Mesendoderm (in vitro differentiated cells): ENCODE data around the gene SNX25.

Experiments
- DNase-seq: peaks from one replicate; pipeline ENCODE4 v3.0.0; 2013
- H2AK5ac ChIP-seq: 2 replicates; pipeline ENCODE4 v1.6.1; 2013; ENCODE audit warnings: low read length, inconsistent platforms
- H2BK120ac ChIP-seq: 2 replicates; pipeline ENCODE4 v1.6.1; 2013; ENCODE audit warnings: low read depth, mild to moderate bottlenecking, low read length, moderate library complexity, mixed read lengths
- H2BK15ac ChIP-seq: replicated peaks from 2 replicates; pipeline ENCODE4 v1.6.1; 2013; ENCODE audit warnings: low read depth, mild to moderate bottlenecking, moderate library complexity
- H2BK5ac ChIP-seq: 2 replicates; pipeline ENCODE4 v1.6.1; 2013; ENCODE audit warnings: low read length, inconsistent platforms
- H3K18ac ChIP-seq: 2 replicates; pipeline ENCODE4 v1.6.1; 2013; ENCODE audit warnings: mild to moderate bottlenecking, low read length, mixed read lengths
- H3K23ac ChIP-seq: one replicate; pipeline ENCODE4 v1.6.1; 2013; ENCODE audit warnings: low read length
- H3K27ac ChIP-seq: 2 replicates; pipeline ENCODE4 v1.5.1; 2013; ENCODE audit warnings: low read depth, mild to moderate bottlenecking, inconsistent platforms, low read length, moderate library complexity
- H3K27me3 ChIP-seq: 2 replicates; pipeline ENCODE4 v1.6.1; 2013; ENCODE audit warnings: low read length, control low read depth, mild to moderate bottlenecking, inconsistent platforms; ENCODE audit not compliant: insufficient read depth, poor library complexity
- H3K36me3 ChIP-seq: 2 replicates; pipeline ENCODE4 v1.6.1; 2013; ENCODE audit warnings: low read length, inconsistent platforms; ENCODE audit not compliant: control insufficient read depth, insufficient read depth
- H3K4ac ChIP-seq: one replicate; pipeline ENCODE4 v1.6.1; 2013; ENCODE audit warnings: low read depth, mild to moderate bottlenecking, low read length, moderate library complexity
- H3K4me1 ChIP-seq: 2 replicates; pipeline ENCODE4 v1.6.1; 2013; ENCODE audit warnings: low read depth, low read length, inconsistent platforms; ENCODE audit not compliant: control insufficient read depth
- H3K4me2 ChIP-seq: 2 replicates; pipeline ENCODE4 v1.6.1; 2013; ENCODE audit warnings: low read length
- H3K4me3 ChIP-seq: 2 replicates; pipeline ENCODE4 v1.5.1; 2013; ENCODE audit warnings: mild to moderate bottlenecking, low read length
- H3K56ac ChIP-seq: one replicate; pipeline ENCODE4 v1.6.1; 2013; ENCODE audit warnings: low read length
- H3K79me1 ChIP-seq: 2 replicates; pipeline ENCODE4 v1.6.1; 2013; ENCODE audit warnings: low read length, inconsistent platforms
- H3K79me2 ChIP-seq: 2 replicates; pipeline ENCODE4 v1.6.1; 2013; ENCODE audit warnings: mild to moderate bottlenecking, low read length; ENCODE audit not compliant: control insufficient read depth, insufficient read depth
- H3K9ac ChIP-seq: 2 replicates; pipeline ENCODE4 v1.6.1; 2013; ENCODE audit warnings: low read length, inconsistent platforms
- H4K5ac ChIP-seq: one replicate; pipeline ENCODE4 v1.6.1; 2013; ENCODE audit warnings: low read length
- H4K8ac ChIP-seq: one replicate; pipeline ENCODE4 v1.6.1; 2013; ENCODE audit warnings: low read depth, mild to moderate bottlenecking, control low read depth, low read length, moderate library complexity
- WGBS: extraction: QIAGEN DNeasy Blood & Tissue Kit; methylation state at CpG from one replicate; pipeline ENCODE4 v1.1.7; 2013; ENCODE audit warnings: low lambda C conversion rate, missing lambda C conversion rate; ENCODE audit not compliant: insufficient coverage; ENCODE audit errors: extremely low coverage; 5-methylcytosine and 5-hydroxymethylcytosine counted together

The SNX25 gene

GRCh38 chr4:185227131-185227551 lies 17.7 kb downstream of the SNX25 start:
- H4K8ac ChIP-seq = no peak overlapping the region
- H3K36me3 ChIP-seq = no peaks in the 10 kb centered on the region
- H2BK15ac ChIP-seq = no peak overlapping the region
- H3K4me1 ChIP-seq = peaks cover 4% of the 10 kb centered on the region
- DNase-seq = peak; percentile 49
- no peak overlapping the region for H2AK5ac ChIP-seq
- no peak overlapping the region for H2BK5ac ChIP-seq
- H3K27ac ChIP-seq = no peak overlapping the region
- H3K27me3 ChIP-seq = no peaks in the 10 kb centered on the region
- H3K4me2 ChIP-seq = no peak overlapping the region
- WGBS = no CpG with 5 or more reads among the region's 4 CpGs
- no peak overlapping the region for H3K18ac ChIP-seq
- no peak overlapping the region for H3K4me3 ChIP-seq
- no peak overlapping the region for H3K4ac ChIP-seq
- H3K23ac ChIP-seq = no peak overlapping the region
- H3K79me1 ChIP-seq = peaks cover 30% of the 10 kb centered on the region
- no peak overlapping the region for H4K5ac ChIP-seq
- peaks cover 30% of the 10 kb centered on the region for H3K79me2 ChIP-seq
- no peak overlapping the region for H3K56ac ChIP-seq
- H3K9ac ChIP-seq = no peak overlapping the region
- no peak overlapping the region for H2BK120ac ChIP-seq

- H3K23ac ChIP-seq = peak overlapping the region; percentile 97
- no CpG with 5 or more reads among the region's 9 CpGs for WGBS
- no peak overlapping the region for H2BK5ac ChIP-seq
- H3K79me1 ChIP-seq = peaks cover 26% of the 10 kb centered on the region
- no peaks in the 10 kb centered on the region for H3K36me3 ChIP-seq
- H3K56ac ChIP-seq = peak overlapping the region; percentile 60
- no peak overlapping the region for H3K4ac ChIP-seq
- no peak overlapping the region for H2BK120ac ChIP-seq
- H4K5ac ChIP-seq = no peak overlapping the region
- H2AK5ac ChIP-seq = no peak overlapping the region
- DNase-seq = no peak
- H4K8ac ChIP-seq = no peak overlapping the region
- H3K4me1 ChIP-seq = peaks cover 4% of the 10 kb centered on the region
- H3K18ac ChIP-seq = no peak overlapping the region
- H3K79me2 ChIP-seq = peaks cover 28% of the 10 kb centered on the region
- no peak overlapping the region for H3K4me3 ChIP-seq
- no peaks in the 10 kb centered on the region for H3K27me3 ChIP-seq
- no peak overlapping the region for H3K27ac ChIP-seq
- H3K9ac ChIP-seq = no peak overlapping the region
- no peak overlapping the region for H3K4me2 ChIP-seq
- no peak overlapping the region for H2BK15ac ChIP-seq
Measured at GRCh38 chr4:185227713-185228278, 18.4 kb downstream of the SNX25 start.

DNA sequence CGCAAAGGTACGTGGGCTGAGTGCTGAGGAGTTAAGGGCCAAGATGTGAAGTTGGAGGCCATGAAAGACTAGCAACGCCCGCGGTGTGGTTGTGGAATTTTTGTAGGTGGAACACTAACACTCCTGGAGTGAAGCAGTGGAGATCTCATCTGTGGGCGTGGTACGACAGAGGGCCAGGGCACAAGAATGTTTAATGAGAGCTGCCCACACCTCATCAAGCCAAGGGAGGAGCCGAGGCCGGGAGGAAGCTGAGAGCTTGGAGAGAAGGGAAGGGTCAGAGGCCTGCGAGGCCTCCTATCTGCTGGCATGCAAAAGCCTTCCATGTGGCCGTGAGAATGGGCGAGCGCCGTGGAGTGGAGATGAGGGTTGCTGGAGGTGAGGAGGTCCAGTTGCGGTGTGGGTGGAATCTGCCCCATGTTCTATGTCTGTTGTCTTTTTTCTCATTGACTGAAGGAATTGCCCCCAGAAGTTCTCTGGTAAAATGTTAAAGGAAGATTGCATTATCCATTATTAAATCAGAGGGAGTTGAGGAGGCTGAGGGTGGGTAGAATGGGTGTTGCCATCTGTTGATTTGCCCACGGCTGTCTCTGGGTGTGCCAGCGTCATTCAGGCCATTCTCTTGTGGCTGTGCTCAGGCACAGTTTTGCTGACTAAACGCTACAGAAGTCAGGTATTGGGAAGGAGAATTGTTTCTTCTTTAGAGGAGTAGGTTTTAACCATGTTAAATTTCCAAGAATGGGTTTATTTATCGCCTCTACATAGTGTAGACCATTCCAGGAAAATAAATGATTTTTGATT lies 19.8 kb downstream of the SNX25 start:
- Histone ChIP-seq H2AK5ac (no peak overlapping the region), H3K4me3 (no peak overlapping the region), H3K4me1 (peaks cover 4% of the 10 kb centered on the region), H3K4ac (no peak overlapping the region), H3K36me3 (no peaks in the 10 kb centered on the region), H3K9ac (no peak overlapping the region), H3K56ac (no peak overlapping the region), H4K5ac (no peak overlapping the region), H3K18ac (no peak overlapping the region), H3K23ac (no peak overlapping the region), H3K79me2 (peaks cover 27% of the 10 kb centered on the region), H3K4me2 (no peak overlapping the region), H3K79me1 (peaks cover 26% of the 10 kb centered on the region), H3K27me3 (no peaks in the 10 kb centered on the region), H4K8ac (no peak overlapping the region), H2BK5ac (no peak overlapping the region), H3K27ac (no peak overlapping the region), H2BK15ac (no peak overlapping the region), H2BK120ac (no peak overlapping the region)
- DNase-seq = peak; percentile 49
- no CpG with 5 or more reads among the region's 19 CpGs for WGBS

GRCh38 chr4:185232370-185232769 lies 23.0 kb downstream of the SNX25 start:
- Histone ChIP-seq H3K27ac (no peak overlapping the region), H3K4ac (no peak overlapping the region), H2BK120ac (no peak overlapping the region), H3K27me3 (no peaks in the 10 kb centered on the region), H4K5ac (no peak overlapping the region), H3K4me3 (no peak overlapping the region), H4K8ac (no peak overlapping the region), H3K79me1 (peaks cover 17% of the 10 kb centered on the region), H3K23ac (no peak overlapping the region), H2AK5ac (no peak overlapping the region), H2BK15ac (no peak overlapping the region), H3K18ac (no peak overlapping the region), H2BK5ac (no peak overlapping the region), H3K79me2 (peaks cover 17% of the 10 kb centered on the region), H3K9ac (no peak overlapping the region), H3K56ac (no peak overlapping the region), H3K4me2 (no peak overlapping the region), H3K4me1 (peaks cover 4% of the 10 kb centered on the region), H3K36me3 (no peaks in the 10 kb centered on the region)
- no peak for DNase-seq
- WGBS = no CpG with 5 or more reads among the region's 6 CpGs

DNA sequence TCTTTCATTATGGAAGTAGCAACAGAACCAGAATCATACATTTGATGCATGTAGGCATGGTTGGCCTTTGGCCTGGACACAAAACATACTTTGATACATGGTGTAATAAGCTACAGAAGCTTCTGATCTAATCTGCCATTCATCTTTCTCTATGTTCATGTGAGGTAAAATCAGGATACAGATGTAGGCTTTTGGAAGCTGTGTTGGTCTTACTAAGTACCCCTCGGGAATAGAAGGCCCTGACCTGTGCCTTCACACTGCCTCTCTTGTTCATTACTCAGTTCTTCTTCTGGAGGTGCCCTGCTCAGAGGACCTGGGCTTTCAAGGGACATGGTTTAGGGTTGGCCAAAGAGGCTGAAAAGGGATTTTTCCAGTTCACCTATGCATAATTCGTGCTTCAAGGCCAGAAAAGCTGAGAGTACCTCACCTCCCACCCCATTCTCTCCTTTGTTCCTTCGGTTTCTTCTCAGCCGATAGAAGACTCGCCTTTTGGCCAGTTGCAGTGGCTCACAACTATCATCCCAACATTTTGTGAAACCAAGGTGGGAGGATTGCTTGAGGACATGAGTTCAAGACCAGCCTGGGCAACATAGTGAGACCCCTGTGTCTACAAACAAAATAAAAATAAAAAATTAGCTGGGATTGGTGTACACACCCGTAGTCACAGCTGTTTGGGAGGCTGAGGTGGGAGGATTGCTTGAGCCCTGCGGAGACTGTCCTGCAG lies 25.9 kb downstream of the SNX25 start:
- H2AK5ac ChIP-seq = no peak overlapping the region
- H3K56ac ChIP-seq = no peak overlapping the region
- H3K27ac ChIP-seq = no peak overlapping the region
- H2BK120ac ChIP-seq = no peak overlapping the region
- peaks cover 7% of the 10 kb centered on the region for H3K79me1 ChIP-seq
- H2BK5ac ChIP-seq = no peak overlapping the region
- WGBS = no CpG with 5 or more reads among the region's 7 CpGs
- no peak for DNase-seq
- no peaks in the 10 kb centered on the region for H3K36me3 ChIP-seq
- H3K18ac ChIP-seq = no peak overlapping the region
- H3K23ac ChIP-seq = no peak overlapping the region
- no peak overlapping the region for H4K8ac ChIP-seq
- no peak overlapping the region for H4K5ac ChIP-seq
- peaks cover 5% of the 10 kb centered on the region for H3K79me2 ChIP-seq
- no peak overlapping the region for H3K9ac ChIP-seq
- no peak overlapping the region for H2BK15ac ChIP-seq
- H3K4me1 ChIP-seq = no peaks in the 10 kb centered on the region
- no peak overlapping the region for H3K4me2 ChIP-seq
- no peak overlapping the region for H3K4ac ChIP-seq
- no peaks in the 10 kb centered on the region for H3K27me3 ChIP-seq
- no peak overlapping the region for H3K4me3 ChIP-seq
